A549 (cell line): ENCODE data around the gene STAU1.

ENCODE experiments used
- ATOH8 ChIP-seq: fragments of 250-450 bp; sonication (Bioruptor Pico); IDR thresholded peaks from 2 replicates; pipeline ENCODE4 v1.5.0; 2020; ENCODE audit warnings: low read depth, mild to moderate bottlenecking, moderate library complexity
- CTCF ChIP-seq: fragments of >200 bp; sonication (Bioruptor Twin); formaldehyde crosslinking; IDR thresholded peaks from 3 replicates; pipeline ENCODE4 v1.5.1; 2016
- ELK1 ChIP-seq: fragments of 150-350 bp; IDR thresholded peaks from 2 replicates; pipeline ENCODE4 v1.6.1; 2014; ENCODE audit warnings: low read depth, mild to moderate bottlenecking, low read length
- JUN ChIP-seq, 2 experiments: fragments of >200 bp; sonication (Bioruptor Twin); formaldehyde crosslinking; IDR thresholded peaks; 2 replicates in 1 of 2; 3 replicates in 1 of 2; pipeline ENCODE4 v1.6.1; 2016 to 2017
- POLR2A ChIP-seq: IDR thresholded peaks from 2 replicates; pipeline ENCODE4 v1.6.1; 2012; ENCODE audit warnings: mild to moderate bottlenecking, low read length
- ZFP36 ChIP-seq: fragments of 450-650 bp; IDR thresholded peaks from 2 replicates; pipeline ENCODE4 v1.6.1; 2014; ENCODE audit warnings: borderline replicate concordance; ENCODE audit not compliant: partially characterized antibody

- no peak for TF ChIP-seq CTCF
- TF ChIP-seq JUN (IDR thresholded peaks at IDR 0.05), result no peak
- TF ChIP-seq POLR2A, result no peak
- no peak for TF ChIP-seq ZFP36
- TF ChIP-seq ELK1, result no peak
- TF ChIP-seq ATOH8 (CRISPR knock-in tag), result no peak
Observed at GRCh38 chr20:49237531-49237930, 49.4 kb upstream of the STAU1 start.
